Large intestine (tissue), 3 donors: ENCODE measurements around the gene PTPA. TPM values are rescaled to one million over a fixed set of nuclear protein-coding genes. Genes with fewer than 3 reads are reported as not detected.
"Not testable (repeated sequence)": the region's sequence is repeated elsewhere in the genome, so short reads cannot be mapped to it uniquely, and the experiment has no call there.

ENCODE experiments used
- DNase-seq, 2 donors: peaks; one replicate each; pipeline versions ENCODE4 v3.0.0 to v3.0.0-alpha.2; 2013
- H3K27ac ChIP-seq: one replicate; pipeline ENCODE4 v1.5.1; 2013; ENCODE audit warnings: low read length
- H3K27me3 ChIP-seq: 2 replicates; pipeline ENCODE4 v1.6.1; 2013; ENCODE audit warnings: low read length; ENCODE audit not compliant: control insufficient read depth, insufficient read depth
- H3K36me3 ChIP-seq: 2 replicates; pipeline ENCODE4 v1.6.1; 2013; ENCODE audit warnings: low read length; ENCODE audit not compliant: control insufficient read depth, insufficient read depth
- H3K4me1 ChIP-seq: one replicate; pipeline ENCODE4 v1.6.1; 2013; ENCODE audit warnings: low read length; ENCODE audit not compliant: control insufficient read depth, insufficient read depth
- H3K4me3 ChIP-seq: one replicate; pipeline ENCODE4 v1.5.1; 2013; ENCODE audit warnings: low read length
- H3K9me3 ChIP-seq: one replicate; pipeline ENCODE4 v1.6.1; 2013; ENCODE audit warnings: mild to moderate bottlenecking, low read depth, low read length, moderate library complexity; ENCODE audit not compliant: control insufficient read depth
- WGBS: methylation state at CpG from one replicate; pipeline ENCODE4 v1.1.5; 2013; ENCODE audit warnings: low lambda C conversion rate; ENCODE audit not compliant: insufficient coverage; 5-methylcytosine and 5-hydroxymethylcytosine counted together
- polyA plus RNA-seq: library from polyadenylated mRNA; unstranded; fragments of 120-200 nt; gene quantifications from one replicate; pipeline ENCODE4 v1.2.1, GENCODE V29; 2013

Gene PTPA
- polyA plus RNA-seq, 1 donor, result 70.1 TPM

DNA sequence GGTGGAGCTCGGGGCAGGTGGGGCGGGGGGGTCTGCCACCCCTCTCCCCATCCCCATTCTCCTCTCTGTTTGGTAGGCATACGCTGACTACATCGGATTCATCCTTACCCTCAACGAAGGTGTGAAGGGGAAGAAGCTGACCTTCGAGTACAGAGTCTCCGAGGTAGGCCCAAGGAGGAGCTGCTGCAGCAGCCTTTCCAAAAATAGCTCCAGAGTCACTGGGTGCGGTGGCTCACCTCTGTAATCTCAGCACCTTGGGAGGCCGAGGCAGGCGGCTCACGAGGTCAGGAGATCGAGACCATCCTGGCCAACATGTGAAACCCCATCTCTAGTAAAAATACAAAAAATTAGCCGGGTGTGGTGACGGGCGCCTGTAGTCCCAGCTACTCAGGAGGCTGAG is 11.8 kb downstream of the PTPA start:
- not testable (repeated sequence) for DNase-seq

DNA sequence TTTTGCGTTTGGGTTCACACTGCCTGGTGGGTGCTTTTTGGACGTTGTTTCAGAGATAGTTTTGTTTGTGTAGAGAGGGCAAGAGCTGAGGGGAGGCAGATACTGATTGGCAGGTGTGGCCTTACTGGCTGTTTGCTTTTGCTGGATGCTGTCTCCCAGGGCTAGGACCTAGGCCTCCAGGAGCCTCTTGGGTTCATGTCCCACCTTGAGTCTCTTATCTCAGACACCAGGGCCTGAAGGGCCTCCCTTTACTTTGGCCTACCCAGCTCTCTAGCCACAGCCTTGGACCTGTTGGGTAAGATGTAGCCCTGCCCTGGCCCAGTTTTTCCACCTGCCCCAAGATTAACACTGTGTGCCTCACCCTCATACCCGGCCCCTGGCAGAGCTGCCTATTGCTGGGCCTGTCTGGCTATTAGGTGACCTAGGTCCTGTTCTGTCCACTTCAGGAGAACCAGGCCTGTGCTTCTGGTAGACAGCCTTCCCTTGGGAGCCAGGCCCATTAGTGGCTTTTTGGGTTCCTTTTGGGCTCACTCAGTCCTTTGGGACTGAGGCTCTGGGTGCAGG is 13.4 kb downstream of the PTPA start:
- WGBS, result no CpG with 5 or more reads among the region's 3 CpGs
- no peaks in the 10 kb centered on the region for H3K9me3 ChIP-seq
- DNase-seq, result no peak
- no peak overlapping the region for H3K4me3 ChIP-seq
- no peaks in the 10 kb centered on the region for H3K4me1 ChIP-seq
- peaks cover 64% of the 10 kb centered on the region for H3K36me3 ChIP-seq
- H3K27me3 ChIP-seq, result no peaks in the 10 kb centered on the region
- H3K27ac ChIP-seq, result peak overlapping the region; percentile 8

More for the DNA sequence above, 11.8 kb downstream of the PTPA start:
- H3K27ac ChIP-seq, H3K27me3 ChIP-seq, H3K4me1 ChIP-seq, H3K4me3 ChIP-seq, H3K9me3 ChIP-seq: not testable (repeated sequence)
- H3K36me3 ChIP-seq, result peaks cover 56% of the 10 kb centered on the region
- 100% methylated on average over 3 of the region's 15 CpGs for WGBS

- Histone ChIP-seq H3K27ac (no peak overlapping the region), H3K4me1 (no peaks in the 10 kb centered on the region), H3K9me3 (no peaks in the 10 kb centered on the region), H3K27me3 (no peaks in the 10 kb centered on the region), H3K4me3 (no peak overlapping the region), H3K36me3 (peaks cover 65% of the 10 kb centered on the region)
- DNase-seq, result no peak
- WGBS, result no CpG with 5 or more reads among the region's 8 CpGs
Observed at GRCh38 chr9:129125478-129125877, 14.3 kb downstream of the PTPA start.

DNA sequence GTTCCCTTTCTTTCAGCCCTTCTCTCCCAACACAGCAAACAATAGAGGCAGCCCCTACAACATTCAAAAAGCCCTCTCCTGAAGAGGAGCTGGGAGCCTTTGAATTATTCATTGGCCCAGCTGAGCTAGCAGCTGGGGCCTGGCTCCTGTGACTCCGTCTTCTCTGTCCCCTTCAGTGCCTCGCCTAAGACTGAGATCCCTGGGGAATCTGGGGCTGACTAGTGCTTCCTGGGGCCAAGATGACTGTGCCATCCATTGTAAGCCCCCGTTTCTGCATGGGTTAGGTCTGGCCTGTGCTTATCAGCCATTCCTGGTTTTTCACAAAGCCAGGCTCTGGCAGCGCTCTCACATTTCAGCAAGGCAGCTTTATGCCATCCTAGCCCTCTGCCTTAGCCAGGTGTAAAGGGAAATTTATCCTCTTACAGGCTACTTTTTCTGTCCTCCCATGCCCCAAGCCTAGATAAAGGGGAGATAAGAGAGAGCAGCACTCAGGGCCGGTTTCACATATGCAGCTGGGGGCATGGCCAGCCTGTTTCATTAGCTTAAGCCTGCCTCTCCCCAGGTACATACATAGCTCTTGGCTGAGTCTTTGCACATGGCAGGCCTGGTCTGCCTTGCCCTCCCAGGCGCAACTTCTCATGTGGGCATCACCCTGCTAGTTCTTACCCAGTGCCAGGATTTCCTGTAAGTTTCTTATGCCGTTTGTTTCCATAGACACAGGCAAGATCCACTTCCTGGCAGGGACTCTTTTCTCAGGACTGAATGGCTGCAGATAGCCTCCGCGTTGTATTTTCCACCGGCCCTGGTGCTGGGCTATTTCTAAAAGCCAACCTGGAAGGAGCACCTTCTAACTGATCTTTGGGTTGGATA is 15.8 kb downstream of the PTPA start:
- H3K4me3 ChIP-seq, result no peak overlapping the region
- no peaks in the 10 kb centered on the region for H3K4me1 ChIP-seq
- H3K27me3 ChIP-seq, result no peaks in the 10 kb centered on the region
- no peak overlapping the region for H3K27ac ChIP-seq
- no peak for DNase-seq
- peaks cover 52% of the 10 kb centered on the region for H3K36me3 ChIP-seq
- WGBS, result no CpG with 5 or more reads among the region's 10 CpGs
- H3K9me3 ChIP-seq, result no peaks in the 10 kb centered on the region

DNA sequence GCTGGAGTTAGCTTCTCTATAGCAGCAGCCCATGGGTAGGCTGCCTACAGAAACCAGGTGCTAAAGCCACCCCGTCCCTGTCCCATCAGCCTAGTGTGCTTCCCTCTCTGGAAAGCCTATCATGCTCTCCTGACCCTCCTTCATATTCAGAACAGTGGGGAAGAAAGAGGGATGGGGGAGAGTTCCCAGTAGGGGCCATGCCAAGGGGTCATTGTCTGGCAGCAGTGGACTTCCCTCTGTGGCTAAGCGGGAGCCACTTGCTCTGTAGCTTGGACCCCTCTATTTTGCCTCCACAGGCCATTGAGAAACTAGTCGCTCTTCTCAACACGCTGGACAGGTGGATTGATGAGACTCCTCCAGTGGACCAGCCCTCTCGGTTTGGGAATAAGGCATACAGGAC is 17.5 kb downstream of the PTPA start:
- no peak for DNase-seq
- Histone ChIP-seq H3K9me3 (no peaks in the 10 kb centered on the region), H3K27me3 (no peaks in the 10 kb centered on the region), H3K4me1 (peaks cover 7% of the 10 kb centered on the region), H3K27ac (no peak overlapping the region), H3K4me3 (no peak overlapping the region), H3K36me3 (peaks cover 48% of the 10 kb centered on the region)
- no CpG with 5 or more reads among the region's 5 CpGs for WGBS

DNA sequence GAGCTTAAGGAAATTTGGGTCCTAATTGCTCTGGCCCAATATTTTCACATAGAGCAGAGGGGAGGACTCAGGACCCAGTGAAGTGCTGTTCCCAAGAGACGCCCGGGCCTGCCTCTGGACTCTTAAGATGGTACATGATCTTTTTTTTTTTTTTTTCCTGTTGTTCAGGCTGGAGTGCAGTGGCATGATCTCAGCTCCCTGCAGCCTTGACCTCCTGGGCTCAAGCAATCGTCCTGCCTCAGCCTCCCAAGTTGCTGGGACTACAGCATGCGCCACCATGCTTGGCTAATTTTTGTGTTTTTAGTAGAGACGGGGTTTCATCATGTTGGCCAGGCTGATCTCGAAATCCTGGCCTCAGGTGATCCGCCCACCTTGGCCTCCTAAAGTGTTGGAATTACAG is 19.1 kb downstream of the PTPA start:
- H3K4me3 ChIP-seq, H3K9me3 ChIP-seq, DNase-seq, H3K27me3 ChIP-seq, H3K4me1 ChIP-seq, H3K27ac ChIP-seq: not testable (repeated sequence)
- H3K36me3 ChIP-seq, result peaks cover 44% of the 10 kb centered on the region
- WGBS, result no CpG with 5 or more reads among the region's 7 CpGs

DNA sequence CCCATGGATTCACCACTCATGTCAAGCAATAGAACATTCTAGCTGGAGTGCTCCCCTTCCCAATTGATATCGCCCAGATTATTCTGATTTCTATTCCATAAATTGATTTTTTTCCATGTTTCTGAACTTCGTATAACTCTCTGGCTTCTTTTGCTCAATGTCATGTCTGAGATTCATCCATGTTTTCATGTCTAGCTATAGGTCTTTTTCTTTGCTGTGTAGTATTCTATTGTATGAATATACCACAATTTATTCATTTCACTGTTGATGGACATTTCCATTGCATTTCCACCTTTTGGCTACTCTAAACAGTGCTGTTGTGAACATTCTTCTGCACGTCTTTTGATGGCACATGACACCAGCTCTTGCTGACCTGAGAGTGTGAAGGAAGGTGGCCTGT is 19.6 kb downstream of the PTPA start:
- Histone ChIP-seq H3K27me3 (no peaks in the 10 kb centered on the region), H3K4me3 (no peak overlapping the region), H3K9me3 (no peaks in the 10 kb centered on the region), H3K27ac (no peak overlapping the region), H3K36me3 (peaks cover 46% of the 10 kb centered on the region), H3K4me1 (peaks cover 7% of the 10 kb centered on the region)
- DNase-seq, result no peak
- 94% methylated on average over 2 of the region's 3 CpGs for WGBS

- H3K9me3 ChIP-seq, result no peaks in the 10 kb centered on the region
- no peak overlapping the region for H3K4me3 ChIP-seq
- DNase-seq, result peak; percentile 68 to 69
- peaks cover 7% of the 10 kb centered on the region for H3K4me1 ChIP-seq
- H3K36me3 ChIP-seq, result peaks cover 49% of the 10 kb centered on the region
- H3K27me3 ChIP-seq, result no peaks in the 10 kb centered on the region
- no peak overlapping the region for H3K27ac ChIP-seq
- WGBS, result no CpG with 5 or more reads among the region's 13 CpGs
Observed at GRCh38 chr9:129131300-129132145, 20.3 kb downstream of the PTPA start.

DNA sequence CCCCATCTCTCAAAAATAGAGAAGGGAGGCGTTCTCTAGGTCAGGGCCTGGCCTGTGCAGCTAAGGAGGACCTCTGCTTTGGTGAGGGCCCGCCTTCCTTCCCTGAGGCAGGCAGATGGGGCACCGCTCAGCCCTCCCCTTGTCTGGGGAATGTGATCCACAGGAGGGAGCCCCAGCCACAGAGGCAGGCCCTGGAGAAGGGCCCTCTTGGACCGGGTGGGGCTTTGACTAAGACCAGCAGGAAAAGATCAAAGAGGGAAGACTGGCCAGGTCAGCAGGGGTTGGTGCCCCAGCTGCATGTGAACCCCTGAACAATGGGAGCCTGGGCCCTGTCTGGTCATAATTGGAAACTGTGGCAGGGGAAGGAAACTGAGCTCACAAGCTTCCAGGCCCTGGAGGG is 21.9 kb downstream of the PTPA start:
- no CpG with 5 or more reads among the region's 4 CpGs for WGBS
- peak overlapping the region; percentile 51 for H3K27ac ChIP-seq
- H3K4me1 ChIP-seq, result peaks cover 10% of the 10 kb centered on the region
- no peaks in the 10 kb centered on the region for H3K27me3 ChIP-seq
- peak in 1 of 2 donors; percentile 51 for DNase-seq
- H3K4me3 ChIP-seq, result no peak overlapping the region
- H3K36me3 ChIP-seq, result peaks cover 52% of the 10 kb centered on the region
- no peaks in the 10 kb centered on the region for H3K9me3 ChIP-seq

GRCh38 chr9:129135476-129135875 is 24.3 kb downstream of the PTPA start:
- Histone ChIP-seq H3K27me3 (no peaks in the 10 kb centered on the region), H3K27ac (no peak overlapping the region), H3K9me3 (no peaks in the 10 kb centered on the region), H3K36me3 (peaks cover 45% of the 10 kb centered on the region), H3K4me1 (peaks cover 32% of the 10 kb centered on the region), H3K4me3 (no peak overlapping the region)
- no peak for DNase-seq
- WGBS, result no CpG with 5 or more reads among the region's 6 CpGs
